BLaER1 treated with 17β-estradiol and CSF1 and Interleukin-3, amounts not matched to agents 10 nM and 100 nM (cell line): Measurements from ENCODE around the gene RBM4.

Source experiments
- H3K27ac ChIP-seq, 11 experiments: shearing (Covaris generic); formaldehyde crosslinking; 2 replicates each; pipeline ENCODE4 v1.8.1; 2022
- H3K27me3 ChIP-seq, 11 experiments: shearing (Covaris generic); formaldehyde crosslinking; 2 replicates each; pipeline ENCODE4 v1.8.1; 2022
- H3K36me3 ChIP-seq, 11 experiments: shearing (Covaris generic); formaldehyde crosslinking; 2 replicates each; pipeline ENCODE4 v1.8.1; 2022
- H3K4me1 ChIP-seq, 10 experiments: shearing (Covaris generic); formaldehyde crosslinking; 2 replicates each; pipeline ENCODE4 v1.8.1; 2022
- H3K4me2 ChIP-seq, 11 experiments: shearing (Covaris generic); formaldehyde crosslinking; 2 replicates each; pipeline ENCODE4 v1.8.1; 2022
- H3K4me3 ChIP-seq, 10 experiments: shearing (Covaris generic); formaldehyde crosslinking; 2 replicates each; pipeline ENCODE4 v1.8.1; 2022
- H3K9ac ChIP-seq, 11 experiments: shearing (Covaris generic); formaldehyde crosslinking; 2 replicates each; pipeline ENCODE4 v1.8.1; 2022
- H3K9me3 ChIP-seq, 11 experiments: shearing (Covaris generic); formaldehyde crosslinking; replicated peaks in 1 of 11; 2 replicates each; pipeline ENCODE4 v1.8.1; 2022
- H4K20me1 ChIP-seq, 11 experiments: shearing (Covaris generic); formaldehyde crosslinking; 2 replicates each; pipeline ENCODE4 v1.8.1; 2022
- Cebpa-rat ChIP-seq, 11 experiments: shearing (Covaris generic); IDR thresholded peaks; 2 replicates each; pipeline ENCODE4 v1.8.1; 2022

Gene RBM4

DNA sequence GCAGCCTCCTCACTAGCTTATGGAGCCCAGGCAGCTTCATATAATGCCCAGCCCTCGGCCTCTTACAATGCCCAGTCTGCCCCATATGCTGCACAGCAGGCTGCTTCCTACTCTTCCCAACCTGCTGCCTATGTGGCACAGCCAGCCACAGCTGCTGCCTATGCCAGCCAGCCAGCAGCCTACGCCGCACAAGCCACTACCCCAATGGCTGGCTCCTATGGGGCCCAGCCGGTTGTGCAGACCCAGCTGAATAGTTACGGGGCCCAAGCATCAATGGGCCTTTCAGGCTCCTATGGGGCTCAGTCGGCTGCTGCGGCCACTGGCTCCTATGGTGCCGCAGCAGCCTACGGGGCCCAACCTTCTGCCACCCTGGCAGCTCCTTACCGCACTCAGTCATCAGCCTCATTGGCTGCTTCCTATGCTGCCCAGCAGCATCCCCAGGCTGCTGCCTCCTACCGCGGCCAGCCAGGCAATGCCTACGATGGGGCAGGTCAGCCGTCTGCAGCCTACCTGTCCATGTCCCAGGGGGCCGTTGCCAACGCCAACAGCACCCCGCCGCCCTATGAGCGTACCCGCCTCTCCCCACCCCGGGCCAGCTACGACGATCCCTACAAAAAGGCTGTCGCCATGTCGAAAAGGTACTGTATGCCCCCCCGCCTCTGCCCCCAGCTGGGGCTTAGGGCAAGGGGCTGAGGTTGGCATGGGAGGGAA is 13.3 kb upstream of the RBM4 start:
- no peak overlapping the region for H3K9ac ChIP-seq
- TF ChIP-seq Cebpa-rat (IDR thresholded peaks at IDR 0.05) = no peak
- H3K4me1 ChIP-seq = peaks cover 32 to 64% (median 42%) of the 10 kb centered on the region in 10 experiments
- peaks cover 84 to 100% (median 100%) of the 10 kb centered on the region in 11 experiments for H3K36me3 ChIP-seq
- H3K9me3 ChIP-seq = no peaks in the 10 kb centered on the region
- H4K20me1 ChIP-seq = peaks cover 100% of the 10 kb centered on the region in 11 experiments
- H3K27ac ChIP-seq = no peak overlapping the region
- H3K4me2 ChIP-seq = peak overlapping the region in 2 of 11 experiments; percentile 11 to 27; a peak in 1 of 22 replicates
- H3K4me3 ChIP-seq = no peak overlapping the region
- H3K27me3 ChIP-seq = no peaks in the 10 kb centered on the region

- no peak for TF ChIP-seq Cebpa-rat (IDR thresholded peaks at IDR 0.05)
- Histone ChIP-seq H3K9ac (no peak overlapping the region), H3K36me3 (peaks cover 89 to 100% (median 100%) of the 10 kb centered on the region in 11 experiments), H3K9me3 (no peaks in the 10 kb centered on the region), H3K27ac (no peak overlapping the region), H3K4me3 (no peak overlapping the region), H3K4me2 (no peak overlapping the region), H4K20me1 (peaks cover 100% of the 10 kb centered on the region in 11 experiments), H3K27me3 (no peaks in the 10 kb centered on the region), H3K4me1 (peaks cover 26 to 59% (median 37%) of the 10 kb centered on the region in 10 experiments; a peak in 19 of 20 replicates)
These were observed 12.8 kb upstream of the RBM4 start for GRCh38 chr11:66625752-66626149.

GRCh38 chr11:66626382-66626781 is 12.1 kb upstream of the RBM4 start:
- TF ChIP-seq Cebpa-rat (IDR thresholded peaks at IDR 0.05) = no peak
- peaks cover 91 to 100% (median 100%) of the 10 kb centered on the region in 11 experiments for H3K36me3 ChIP-seq
- H3K9me3 ChIP-seq = no peaks in the 10 kb centered on the region
- H3K9ac ChIP-seq = no peak overlapping the region
- no peak overlapping the region for H3K4me2 ChIP-seq
- H4K20me1 ChIP-seq = peaks cover 100% of the 10 kb centered on the region in 11 experiments
- peaks cover 20 to 52% (median 31%) of the 10 kb centered on the region in 10 experiments; a peak in 18 of 20 replicates for H3K4me1 ChIP-seq
- H3K4me3 ChIP-seq = no peak overlapping the region
- H3K27me3 ChIP-seq = no peaks in the 10 kb centered on the region
- H3K27ac ChIP-seq = no peak overlapping the region

DNA sequence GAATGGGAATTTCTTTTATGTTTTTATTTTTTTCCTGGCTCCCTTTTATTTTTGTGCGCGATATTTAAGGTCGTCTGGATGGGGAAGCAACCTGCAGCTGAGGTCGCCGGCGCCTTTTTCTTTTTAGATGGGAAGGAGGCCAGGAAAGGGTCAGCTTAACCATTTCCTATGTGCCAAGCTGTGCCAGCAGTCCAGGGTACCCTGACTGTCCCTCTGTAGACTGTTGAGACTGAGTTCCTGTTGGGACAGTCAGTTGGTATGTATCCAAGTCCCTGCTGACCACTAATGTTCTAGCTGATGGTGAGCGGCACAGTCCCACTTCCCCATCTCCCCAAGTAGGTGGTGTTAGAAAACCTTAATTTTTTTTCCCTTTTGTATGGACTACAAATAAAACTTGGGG is 11.6 kb upstream of the RBM4 start:
- no peak for TF ChIP-seq Cebpa-rat (IDR thresholded peaks at IDR 0.05)
- no peaks in the 10 kb centered on the region for H3K9me3 ChIP-seq
- H4K20me1 ChIP-seq = peaks cover 100% of the 10 kb centered on the region in 11 experiments
- no peak overlapping the region for H3K4me3 ChIP-seq
- H3K36me3 ChIP-seq = peaks cover 93 to 100% (median 100%) of the 10 kb centered on the region in 11 experiments
- no peak overlapping the region for H3K27ac ChIP-seq
- no peak overlapping the region for H3K9ac ChIP-seq
- 0 out of 22 replicates have a peak overlapping the region, but pooled peaks of 1 of the 11 experiments have one; percentile 9 for H3K4me2 ChIP-seq
- H3K4me1 ChIP-seq = peaks cover 14 to 50% (median 25%) of the 10 kb centered on the region in 10 experiments; a peak in 18 of 20 replicates
- H3K27me3 ChIP-seq = no peaks in the 10 kb centered on the region

DNA sequence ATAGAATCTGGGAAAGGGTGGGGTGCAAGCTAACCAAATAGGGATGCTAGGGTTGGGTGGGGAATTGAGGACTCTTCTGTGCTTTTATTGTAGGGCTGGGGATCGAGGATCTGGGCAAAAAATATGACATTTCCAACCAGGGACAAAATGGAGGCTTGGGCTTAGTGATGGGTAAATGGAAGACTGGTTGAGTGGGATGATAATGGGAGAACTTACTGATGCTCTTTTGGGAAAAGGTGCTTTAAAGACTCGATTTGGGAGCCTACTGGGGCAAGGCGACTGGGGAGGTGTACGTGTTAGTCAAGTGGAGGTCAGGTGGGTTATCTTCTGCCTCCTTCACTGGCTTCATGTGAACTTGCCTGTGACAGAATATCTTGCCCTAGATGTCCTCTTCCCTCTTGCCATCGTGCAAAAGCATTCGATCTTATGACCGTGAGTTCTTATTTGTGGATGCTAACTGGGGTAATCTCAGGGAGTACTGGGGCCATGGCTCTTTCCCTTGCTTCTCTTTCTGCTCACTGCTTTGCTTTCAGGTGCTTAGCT is 10.4 kb upstream of the RBM4 start:
- Histone ChIP-seq H3K36me3 (peaks cover 94 to 100% (median 100%) of the 10 kb centered on the region in 11 experiments), H3K4me2 (no peak overlapping the region), H3K27ac (no peak overlapping the region), H3K4me3 (no peak overlapping the region), H3K9me3 (no peaks in the 10 kb centered on the region), H3K9ac (no peak overlapping the region), H3K4me1 (peaks cover 2 to 38% (median 13%) of the 10 kb centered on the region in 10 experiments; a peak in 15 of 20 replicates), H3K27me3 (no peaks in the 10 kb centered on the region), H4K20me1 (peaks cover 100% of the 10 kb centered on the region in 11 experiments)
- TF ChIP-seq Cebpa-rat (IDR thresholded peaks at IDR 0.05) = no peak

GRCh38 chr11:66629356-66629755 is 9.1 kb upstream of the RBM4 start:
- Histone ChIP-seq H3K27ac (no peak overlapping the region), H3K36me3 (peaks cover 91 to 100% (median 100%) of the 10 kb centered on the region in 11 experiments), H4K20me1 (peaks cover 94 to 100% (median 100%) of the 10 kb centered on the region in 11 experiments), H3K4me1 (peaks cover 0 to 26% (median 5%) of the 10 kb centered on the region in 10 experiments; a peak in 4 of 20 replicates), H3K9me3 (no peaks in the 10 kb centered on the region), H3K4me3 (no peak overlapping the region), H3K9ac (no peak overlapping the region), H3K4me2 (no peak overlapping the region), H3K27me3 (no peaks in the 10 kb centered on the region)
- TF ChIP-seq Cebpa-rat (IDR thresholded peaks at IDR 0.05) = no peak

DNA sequence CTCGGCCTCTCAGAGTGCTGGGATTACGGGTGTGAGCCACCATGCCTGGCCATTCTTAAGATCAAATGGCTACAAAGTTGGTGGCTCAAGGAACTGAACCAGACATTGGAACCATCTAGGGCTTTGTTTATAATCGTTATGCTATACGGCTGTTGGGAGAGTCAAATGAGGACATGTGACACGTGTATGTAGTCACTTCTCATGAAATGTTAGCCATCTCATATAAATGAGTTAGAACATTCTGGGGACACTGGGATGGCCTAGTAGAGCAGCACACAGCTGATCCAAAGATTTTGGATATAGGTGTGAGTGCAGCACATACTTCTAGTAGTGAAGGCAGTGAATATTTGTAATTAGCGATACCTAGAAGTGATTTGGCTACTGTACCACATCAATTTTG is 6.6 kb upstream of the RBM4 start:
- H3K27ac ChIP-seq = no peak overlapping the region
- no peak overlapping the region for H3K9ac ChIP-seq
- no peaks in the 10 kb centered on the region for H3K9me3 ChIP-seq
- no peak overlapping the region for H3K4me3 ChIP-seq
- H3K36me3 ChIP-seq = peaks cover 66 to 100% (median 99%) of the 10 kb centered on the region in 11 experiments
- no peak overlapping the region for H3K4me2 ChIP-seq
- peaks cover 74 to 100% (median 100%) of the 10 kb centered on the region in 11 experiments for H4K20me1 ChIP-seq
- no peak for TF ChIP-seq Cebpa-rat (IDR thresholded peaks at IDR 0.05)
- peaks cover 0 to 16% (median 3%) of the 10 kb centered on the region in 10 experiments; a peak in 6 of 20 replicates for H3K4me1 ChIP-seq
- no peaks in the 10 kb centered on the region for H3K27me3 ChIP-seq

- Histone ChIP-seq H3K4me3 (no peak overlapping the region), H3K36me3 (peaks cover 55 to 96% (median 90%) of the 10 kb centered on the region in 11 experiments), H4K20me1 (peaks cover 63 to 100% (median 92%) of the 10 kb centered on the region in 11 experiments)
These were observed 5.6 kb upstream of the RBM4 start for GRCh38 chr11:66632952-66633351.

DNA sequence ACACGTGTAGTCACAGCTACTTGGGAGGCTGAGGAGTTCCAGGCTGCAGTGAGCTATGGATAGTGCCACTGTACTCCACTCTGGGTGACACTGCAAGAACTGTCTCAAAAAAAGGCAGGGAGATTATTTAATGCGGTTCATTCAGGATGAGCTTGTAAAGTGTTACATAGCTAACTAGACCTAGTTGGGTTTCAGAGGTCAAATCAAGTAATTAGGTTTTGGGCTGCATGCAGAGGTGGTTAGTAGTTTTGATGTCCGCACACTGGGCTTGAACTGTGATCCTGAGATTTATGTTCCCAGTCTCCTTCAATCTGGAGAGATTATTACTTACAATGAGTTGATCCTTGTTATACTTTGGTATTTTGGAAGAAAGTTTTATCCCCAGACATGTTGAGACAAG is 2.1 kb upstream of the RBM4 start:
- Histone ChIP-seq H3K9me3 (no peaks in the 10 kb centered on the region), H3K4me3 (no peak overlapping the region), H4K20me1 (peaks cover 51 to 94% (median 85%) of the 10 kb centered on the region in 11 experiments), H3K27ac (peak overlapping the region in 3 of 11 experiments; percentile 13 to 95 (median 91); a peak in 2 of 22 replicates), H3K36me3 (peaks cover 44 to 85% (median 79%) of the 10 kb centered on the region in 11 experiments), H3K4me2 (no peak overlapping the region), H3K9ac (peak overlapping the region in 2 of 11 experiments; percentile 4 to 7; a peak in 2 of 22 replicates), H3K4me1 (peaks cover 29 to 45% (median 33%) of the 10 kb centered on the region in 10 experiments), H3K27me3 (no peaks in the 10 kb centered on the region)
- no peak for TF ChIP-seq Cebpa-rat (IDR thresholded peaks at IDR 0.05)

More at GRCh38 chr11:66632952-66633351, 5.6 kb upstream of the RBM4 start:
- H3K4me1 ChIP-seq = peaks cover 6 to 23% (median 10%) of the 10 kb centered on the region in 10 experiments
- no peak overlapping the region for H3K27ac ChIP-seq
- H3K4me2 ChIP-seq = no peak overlapping the region
- H3K9ac ChIP-seq = no peak overlapping the region; a peak in 1 of 22 replicates
- TF ChIP-seq Cebpa-rat (IDR thresholded peaks at IDR 0.05) = no peak
- no peaks in the 10 kb centered on the region for H3K9me3 ChIP-seq
- H3K27me3 ChIP-seq = no peaks in the 10 kb centered on the region
